Endodermal cell (in vitro differentiated cells): ENCODE results near the gene PDE4D. TPM values are rescaled to one million over a fixed set of nuclear protein-coding genes. Genes with fewer than 3 reads are reported as not detected.
A peak's percentile ranks its signal among the peaks of the same experiment; 100 is the strongest.

Experiments
- DNase-seq: peaks from one replicate; pipeline ENCODE4 v3.0.0-alpha.2; 2017
- H3K27ac ChIP-seq: 2 replicates; pipeline ENCODE4 v1.5.1; 2013; ENCODE audit warnings: mild to moderate bottlenecking, low read depth, low read length, moderate library complexity
- H3K27me3 ChIP-seq: 2 replicates; pipeline ENCODE4 v1.6.1; 2013; ENCODE audit warnings: mild to moderate bottlenecking, low read length, moderate library complexity; ENCODE audit not compliant: insufficient read depth, control insufficient read depth, poor library complexity, severe bottlenecking
- H3K36me3 ChIP-seq: 2 replicates; pipeline ENCODE4 v1.7.0; 2013; ENCODE audit warnings: mild to moderate bottlenecking, low read length, moderate library complexity; ENCODE audit not compliant: control insufficient read depth, insufficient read depth
- H3K4me1 ChIP-seq: one replicate; pipeline ENCODE4 v1.7.0; 2013; ENCODE audit warnings: low read length; ENCODE audit not compliant: control insufficient read depth, insufficient read depth
- H3K4me3 ChIP-seq: 2 replicates; pipeline ENCODE4 v1.5.1; 2013; ENCODE audit warnings: mild to moderate bottlenecking, low read length, moderate library complexity
- H3K9ac ChIP-seq: 2 replicates; pipeline ENCODE4 v1.6.1; 2013; ENCODE audit warnings: mild to moderate bottlenecking, low read length, moderate library complexity; ENCODE audit not compliant: poor library complexity, severe bottlenecking; ENCODE audit errors: extremely low read depth
- H3K9me3 ChIP-seq: 2 replicates; pipeline ENCODE4 v1.6.1; 2013; ENCODE audit warnings: mild to moderate bottlenecking, low read length, moderate library complexity; ENCODE audit not compliant: control insufficient read depth
- H3K27ac Mint-ChIP-seq: 2 replicates; pipeline ENCODE4 v1.8.0; 2020; ENCODE audit warnings: mixed read lengths
- H3K27me3 Mint-ChIP-seq: 2 replicates; pipeline ENCODE4 v1.8.0; 2021; ENCODE audit warnings: mild to moderate bottlenecking, mixed read lengths; ENCODE audit not compliant: insufficient read depth
- H3K36me3 Mint-ChIP-seq: 2 replicates; pipeline ENCODE4 v1.8.0; 2020; ENCODE audit warnings: low read depth, mixed read lengths
- H3K4me1 Mint-ChIP-seq: 2 replicates; pipeline ENCODE4 v1.8.0; 2020; ENCODE audit warnings: mixed read lengths
- H3K4me3 Mint-ChIP-seq: 2 replicates; pipeline ENCODE4 v1.8.0; 2020; ENCODE audit warnings: mild to moderate bottlenecking, moderate library complexity, mixed read lengths
- H3K9me3 Mint-ChIP-seq: 2 replicates; pipeline ENCODE4 v1.8.0; 2020; ENCODE audit warnings: mild to moderate bottlenecking, mixed read lengths
- CTCF ChIP-seq: fragments of 200-600 bp; sonication (generic); conservative IDR thresholded peaks from 2 replicates; pipeline ENCODE4 v1.5.0; 2021; ENCODE audit warnings: antibody characterized with exemption, mild to moderate bottlenecking
- WGBS, 2 experiments: methylation state at CpG; one replicate each; pipeline versions ENCODE4 v1.1.5 to v1.1.7; 2013; ENCODE audit warnings: missing lambda C conversion rate in 2 of 2, mixed read lengths in 1 of 2; ENCODE audit not compliant: insufficient coverage in 1 of 2, insufficient read length in 1 of 2; 5-methylcytosine and 5-hydroxymethylcytosine counted together
- total RNA-seq, 2 donors: library from RNA; stranded (reverse); fragmentation: NEBNext Ultra II Directional in 1 of 2; extraction: Animal tissue kit (Norgen Biotek cat#: 25700) in 1 of 2; gene quantifications; 2 replicates in 1 of 2; 3 replicates in 1 of 2; pipeline ENCODE4 v1.2.1, GENCODE V29; 2021

PDE4D gene
- total RNA-seq, 2 donors from 2014 or later = 9.2 to 11.4 TPM

DNA sequence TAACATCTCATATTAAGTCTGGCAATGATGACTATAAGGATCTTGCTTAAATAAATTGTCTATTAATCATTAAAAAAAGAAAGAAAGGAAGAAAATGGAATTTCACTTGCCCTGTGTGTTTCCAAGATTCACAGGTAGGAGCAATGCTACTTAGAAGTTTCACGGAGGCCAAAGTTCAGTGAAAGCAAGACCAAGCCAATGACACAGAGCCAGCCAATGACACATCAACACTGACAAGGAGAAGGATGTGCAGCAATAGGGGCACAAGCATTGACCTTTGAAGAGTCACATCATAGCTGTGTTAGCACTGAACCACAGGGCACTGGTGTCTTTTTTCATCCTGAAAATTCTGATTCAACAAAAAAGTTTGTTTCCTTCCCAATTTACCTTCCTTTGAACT is 364.3 kb downstream of the PDE4D start:
- H3K4me1 Mint-ChIP-seq = peaks cover 22% of the 10 kb centered on the region
- 91 to 100% methylated on average over 1 of the region's 1 CpG for WGBS, 2 experiments
- Histone ChIP-seq H3K4me1 (peaks cover 16% of the 10 kb centered on the region), H3K9me3 (peaks cover 21% of the 10 kb centered on the region), H3K27ac (no peak overlapping the region), H3K9ac (no peak overlapping the region), H3K27me3 (no peaks in the 10 kb centered on the region), H3K4me3 (no peak overlapping the region), H3K36me3 (no peaks in the 10 kb centered on the region)
- H3K36me3 Mint-ChIP-seq = peaks cover 10% of the 10 kb centered on the region
- no peak overlapping the region for H3K4me3 Mint-ChIP-seq
- H3K9me3 Mint-ChIP-seq = peaks cover 16% of the 10 kb centered on the region
- no peak for DNase-seq
- TF ChIP-seq CTCF = no peak
- no peaks in the 10 kb centered on the region for H3K27me3 Mint-ChIP-seq
- H3K27ac Mint-ChIP-seq = no peak overlapping the region

GRCh38 chr5:59528202-59528862 is 365.2 kb downstream of the PDE4D start:
- H3K27me3 ChIP-seq = no peaks in the 10 kb centered on the region
- peak overlapping the region; percentile 21 for H3K4me3 ChIP-seq
- H3K9me3 ChIP-seq = peaks cover 30% of the 10 kb centered on the region
- H3K4me1 Mint-ChIP-seq = peaks cover 20% of the 10 kb centered on the region
- no peak overlapping the region for H3K9ac ChIP-seq
- no peaks in the 10 kb centered on the region for H3K27me3 Mint-ChIP-seq
- no peak for DNase-seq
- 14% methylated on average over 2 of the region's 2 CpGs; no CpG with 5 or more reads in 1 of the 2 experiments for WGBS, 2 experiments
- H3K36me3 ChIP-seq = no peaks in the 10 kb centered on the region
- H3K27ac ChIP-seq = no peak overlapping the region
- TF ChIP-seq CTCF = no peak
- H3K27ac Mint-ChIP-seq = peak overlapping the region; percentile 41
- peaks cover 24% of the 10 kb centered on the region for H3K9me3 Mint-ChIP-seq
- peaks cover 19% of the 10 kb centered on the region for H3K36me3 Mint-ChIP-seq
- H3K4me3 Mint-ChIP-seq = no peak overlapping the region
- H3K4me1 ChIP-seq = peaks cover 16% of the 10 kb centered on the region

- Histone ChIP-seq H3K27ac (no peak overlapping the region), H3K4me3 (peak overlapping the region; percentile 54), H3K36me3 (no peaks in the 10 kb centered on the region), H3K4me1 (peaks cover 16% of the 10 kb centered on the region), H3K9ac (no peak overlapping the region), H3K9me3 (peaks cover 40% of the 10 kb centered on the region), H3K27me3 (no peaks in the 10 kb centered on the region)
- Mint-ChIP-seq H3K4me1 (peaks cover 18% of the 10 kb centered on the region), H3K27me3 (no peaks in the 10 kb centered on the region), H3K36me3 (peaks cover 19% of the 10 kb centered on the region), H3K9me3 (peaks cover 24% of the 10 kb centered on the region), H3K27ac (no peak overlapping the region), H3K4me3 (no peak overlapping the region)
- WGBS, 2 experiments = 67 to 97% methylated on average over 1 of the region's 1 CpG
- no peak for TF ChIP-seq CTCF
- DNase-seq = no peak
Observed at GRCh38 chr5:59525957-59526356, 367.6 kb downstream of the PDE4D start.
